PC-3 (cell line): ENCODE results near the gene TENT5C. TPM values are rescaled to one million over a fixed set of nuclear protein-coding genes. Genes with fewer than 3 reads are reported as not detected.

Source experiments
- ATAC-seq: fragments of 200-7000 bp; cut with Tn5 transposase; 2 replicates; pipeline ENCODE4 v1.9.1; 2020; ENCODE audit warnings: mild to moderate bottlenecking, moderate library complexity
- BruUV-seq: library from RNA; stranded (reverse); fragments of 400-500 nt; replicated peaks from 2 replicates; lab custom pipeline; 2021; lab: Mats Ljungman, UMichigan
- CTCF ChIA-PET: fragments of 300-600 bp; sonication (Branson Sonifier 250); formaldehyde crosslinking; loops from one replicate; lab custom pipeline; 2022; ENCODE audit warnings: antibody characterized with exemption; lab: Charles Lee
- POLR2A ChIA-PET: fragments of 300-600 bp; sonication (Branson Sonifier 250); formaldehyde crosslinking; loops from one replicate; lab custom pipeline; 2022; ENCODE audit warnings: antibody characterized with exemption; ENCODE audit not compliant: unreplicated experiment; lab: Charles Lee
- DNase-seq: peaks from one replicate; pipeline ENCODE4 v3.0.0-alpha.2; 2015
- H2AFZ ChIP-seq: fragments of 300-600 bp; sonication (generic); 2 replicates; pipeline ENCODE4 v1.6.0; 2016; ENCODE audit warnings: antibody characterized with exemption, low read length
- H3F3A ChIP-seq: fragments of 300-600 bp; sonication (generic); one replicate; pipeline ENCODE4 v1.6.0; 2017; ENCODE audit warnings: antibody characterized with exemption, low read length, control low read depth, mild to moderate bottlenecking; ENCODE audit not compliant: unreplicated experiment
- H3K27ac ChIP-seq: fragments of 300-600 bp; sonication (generic); 2 replicates; pipeline ENCODE4 v1.5.1; 2016; ENCODE audit warnings: mild to moderate bottlenecking, low read length
- H3K27me3 ChIP-seq: fragments of 300-600 bp; sonication (generic); 2 replicates; pipeline ENCODE4 v1.6.1; 2016; ENCODE audit warnings: low read length, mixed read lengths
- H3K36me3 ChIP-seq: fragments of 300-600 bp; sonication (generic); 2 replicates; pipeline ENCODE4 v1.6.1; 2016; ENCODE audit warnings: low read depth, mixed run types, low read length, mixed read lengths
- H3K4me1 ChIP-seq: fragments of 300-600 bp; sonication (generic); 2 replicates; pipeline ENCODE4 v1.5.1; 2016; ENCODE audit warnings: low read length; ENCODE audit not compliant: insufficient read depth
- H3K4me2 ChIP-seq: fragments of 300-600 bp; sonication (generic); 2 replicates; pipeline ENCODE4 v1.6.0; 2016; ENCODE audit warnings: low read length
- H3K4me3 ChIP-seq: fragments of 300-600 bp; sonication (generic); 2 replicates; pipeline ENCODE4 v1.5.1; 2016; ENCODE audit warnings: mild to moderate bottlenecking, low read length, mixed read lengths
- H3K79me2 ChIP-seq: fragments of 300-600 bp; sonication (generic); 2 replicates; pipeline ENCODE4 v1.6.1; 2017; ENCODE audit warnings: low read length, mixed read lengths
- H3K9ac ChIP-seq: fragments of 300-600 bp; sonication (generic); 2 replicates; pipeline ENCODE4 v1.6.0; 2016; ENCODE audit warnings: mild to moderate bottlenecking, low read length
- H3K9me2 ChIP-seq: fragments of 300-600 bp; sonication (generic); replicated peaks from 2 replicates; pipeline ENCODE4 v1.6.1; 2016; ENCODE audit warnings: mixed run types, low read length, mixed read lengths
- H3K9me3 ChIP-seq: fragments of 300-600 bp; sonication (generic); 2 replicates; pipeline ENCODE4 v1.6.1; 2016; ENCODE audit warnings: low read length, mixed read lengths
- H4K20me1 ChIP-seq: fragments of 300-600 bp; sonication (generic); 2 replicates; pipeline ENCODE4 v1.6.1; 2016; ENCODE audit warnings: low read length, mixed read lengths
- EZH2 ChIP-seq: fragments of 300-600 bp; sonication (generic); IDR thresholded peaks from one replicate; pipeline ENCODE4 v1.6.1; 2017; ENCODE audit warnings: antibody characterized with exemption, mild to moderate bottlenecking, low read length; ENCODE audit not compliant: unreplicated experiment
- EZH2phosphoT487 ChIP-seq: fragments of 300-600 bp; sonication (generic); IDR thresholded peaks from 2 replicates; pipeline ENCODE4 v1.6.1; 2018; ENCODE audit warnings: mild to moderate bottlenecking, antibody characterized with exemption, low read length, borderline replicate concordance
- intact Hi-C: fragments of 100-400 bp; cut with micrococcal nuclease; formaldehyde crosslinking; loops from 2 replicates; pipeline ENCODE4 v1.9.0; 2023
- total RNA-seq: library from RNA; depleted of rRNA; stranded (reverse); fragments of >200 nt; gene quantifications from 2 replicates; pipeline ENCODE4 v1.2.3, GENCODE V29; 2014
- TF ChIP-seq, protein P1 (sequence below): fragments of 300-600 bp; sonication (generic); conservative IDR thresholded peaks from 2 replicates; pipeline ENCODE4 v1.5.1; 2017; ENCODE audit warnings: antibody characterized with exemption, low read depth, mild to moderate bottlenecking, low read length

The TENT5C gene
- total RNA-seq, 1 experiment from 2014 or later: 2.4 TPM

DNA sequence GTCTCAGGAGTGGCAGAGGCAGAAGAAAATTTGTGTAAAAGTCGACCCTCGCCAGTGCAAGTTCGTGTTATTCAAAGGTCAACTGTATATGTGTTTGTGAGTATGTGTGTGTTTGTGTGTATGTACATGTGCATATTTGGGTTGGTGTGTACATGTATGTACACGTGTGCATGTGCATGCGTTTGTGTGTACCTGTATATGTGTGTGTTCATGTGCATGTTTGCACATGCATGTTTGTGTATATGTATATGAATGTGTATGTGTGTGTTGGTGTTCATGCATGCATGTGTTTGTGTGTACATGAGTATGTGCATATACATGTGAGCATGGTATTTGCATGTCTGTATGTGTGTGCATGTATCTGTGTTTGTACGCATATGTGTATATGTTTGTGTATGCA is 21.7 kb upstream of the TENT5C start:
- POLR2A ChIA-PET: no interaction called here

DNA sequence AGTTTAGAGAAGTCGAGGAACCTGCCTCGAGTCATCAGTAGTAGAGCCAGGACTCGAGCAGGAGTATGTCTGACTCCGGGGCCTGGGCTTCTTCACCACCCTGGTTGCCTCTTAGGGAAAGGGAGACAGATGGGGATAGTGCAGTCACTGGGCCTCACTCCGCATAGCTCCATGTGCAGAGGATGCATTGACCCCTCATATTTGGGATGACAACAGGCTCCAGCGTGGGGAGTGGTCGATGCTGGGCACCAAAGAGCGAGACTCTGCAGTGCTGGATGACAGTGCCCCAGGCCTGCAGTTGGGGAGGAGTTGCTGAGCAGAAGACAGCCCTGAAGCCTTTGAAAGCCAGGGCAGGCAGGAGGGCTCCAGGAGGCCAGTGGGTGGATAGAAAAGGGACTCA is 20.8 kb upstream of the TENT5C start:
- Histone ChIP-seq H3K36me3 (no peaks in the 10 kb centered on the region), H3K4me2 (no peak overlapping the region), H3K9me3 (no peaks in the 10 kb centered on the region), H3K79me2 (no peaks in the 10 kb centered on the region), H3K27me3 (no peaks in the 10 kb centered on the region), H2AFZ (no peak overlapping the region), H4K20me1 (no peaks in the 10 kb centered on the region), H3K4me3 (no peak overlapping the region), H3F3A (no peaks in the 10 kb centered on the region), H3K27ac (no peak overlapping the region), H3K9ac (no peak overlapping the region), H3K9me2 (no peaks in the 10 kb centered on the region), H3K4me1 (peaks cover 4% of the 10 kb centered on the region)
- ChIA-PET POLR2A (no interaction called here), CTCF (no interaction called here)
- TF ChIP-seq EZH2: no peak
- no peak for TF ChIP-seq EZH2phosphoT487
- TF ChIP-seq, protein P1, sequence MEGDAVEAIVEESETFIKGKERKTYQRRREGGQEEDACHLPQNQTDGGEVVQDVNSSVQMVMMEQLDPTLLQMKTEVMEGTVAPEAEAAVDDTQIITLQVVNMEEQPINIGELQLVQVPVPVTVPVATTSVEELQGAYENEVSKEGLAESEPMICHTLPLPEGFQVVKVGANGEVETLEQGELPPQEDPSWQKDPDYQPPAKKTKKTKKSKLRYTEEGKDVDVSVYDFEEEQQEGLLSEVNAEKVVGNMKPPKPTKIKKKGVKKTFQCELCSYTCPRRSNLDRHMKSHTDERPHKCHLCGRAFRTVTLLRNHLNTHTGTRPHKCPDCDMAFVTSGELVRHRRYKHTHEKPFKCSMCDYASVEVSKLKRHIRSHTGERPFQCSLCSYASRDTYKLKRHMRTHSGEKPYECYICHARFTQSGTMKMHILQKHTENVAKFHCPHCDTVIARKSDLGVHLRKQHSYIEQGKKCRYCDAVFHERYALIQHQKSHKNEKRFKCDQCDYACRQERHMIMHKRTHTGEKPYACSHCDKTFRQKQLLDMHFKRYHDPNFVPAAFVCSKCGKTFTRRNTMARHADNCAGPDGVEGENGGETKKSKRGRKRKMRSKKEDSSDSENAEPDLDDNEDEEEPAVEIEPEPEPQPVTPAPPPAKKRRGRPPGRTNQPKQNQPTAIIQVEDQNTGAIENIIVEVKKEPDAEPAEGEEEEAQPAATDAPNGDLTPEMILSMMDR: no peak
- intact Hi-C loops: no loop called here
- no peak for DNase-seq
- no TSS peak for BruUV-seq
- no peak for ATAC-seq

More for the DNA sequence above, 21.7 kb upstream of the TENT5C start:
- Histone ChIP-seq H3K36me3 (no peaks in the 10 kb centered on the region), H3K4me2 (no peak overlapping the region), H4K20me1 (no peaks in the 10 kb centered on the region), H3K9me3 (no peaks in the 10 kb centered on the region), H3K9ac (no peak overlapping the region), H3K27me3 (no peaks in the 10 kb centered on the region), H3K79me2 (no peaks in the 10 kb centered on the region), H2AFZ (no peak overlapping the region), H3F3A (no peaks in the 10 kb centered on the region), H3K4me3 (no peak overlapping the region), H3K4me1 (no peaks in the 10 kb centered on the region), H3K9me2 (no peaks in the 10 kb centered on the region), H3K27ac (no peak overlapping the region)
- no peak for TF ChIP-seq EZH2
- TF ChIP-seq, protein P1: no peak
- no peak for TF ChIP-seq EZH2phosphoT487
- no peak for DNase-seq
- ATAC-seq: no peak
- BruUV-seq: no TSS peak
- intact Hi-C loops: no loop called here
- CTCF ChIA-PET: interaction anchor here (0.6 kb wide), 1 partner anchor 71 kb away, joined by 3 read pairs; no protein-coding TSS in a partner anchor

DNA sequence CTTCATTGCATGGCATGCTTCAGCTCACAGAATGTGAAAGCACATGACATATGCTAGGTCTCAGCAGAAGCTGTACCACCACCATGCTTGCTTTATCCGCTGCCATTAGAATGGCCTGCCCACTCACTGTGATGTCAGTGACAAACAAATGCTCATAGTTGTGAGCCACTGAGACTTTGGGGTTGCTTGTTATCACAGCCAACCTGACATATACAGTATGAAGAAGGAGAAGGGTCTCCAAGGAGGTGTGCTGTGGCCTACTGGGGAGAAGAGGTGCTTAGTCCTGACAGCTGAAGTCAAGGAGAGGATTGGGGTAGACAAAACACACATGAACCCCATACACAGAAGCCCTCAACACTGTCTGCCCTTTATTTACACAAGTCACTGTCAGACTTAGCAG is 19.5 kb upstream of the TENT5C start:
- ChIA-PET POLR2A (no interaction called here), CTCF (no interaction called here)
- Histone ChIP-seq H3K9me3 (no peaks in the 10 kb centered on the region), H2AFZ (no peak overlapping the region), H3K4me1 (peaks cover 16% of the 10 kb centered on the region), H3K4me2 (no peak overlapping the region), H4K20me1 (no peaks in the 10 kb centered on the region), H3K9ac (no peak overlapping the region), H3K9me2 (no peaks in the 10 kb centered on the region), H3K4me3 (no peak overlapping the region), H3K79me2 (no peaks in the 10 kb centered on the region), H3K27ac (no peak overlapping the region), H3K27me3 (no peaks in the 10 kb centered on the region), H3K36me3 (no peaks in the 10 kb centered on the region), H3F3A (no peaks in the 10 kb centered on the region)
- TF ChIP-seq, protein P1: no peak
- TF ChIP-seq EZH2phosphoT487 (no peak), EZH2 (no peak)
- intact Hi-C loops: no loop called here
- DNase-seq (no peak), ATAC-seq (no peak)
- no TSS peak for BruUV-seq
